HL-60 (cell line): ENCODE results near the gene GAS6.
"Not testable (repeated sequence)": the region's sequence is repeated elsewhere in the genome, so short reads cannot be mapped to it uniquely, and the experiment has no call there.

Experiments
- DNase-seq, 2 experiments: peaks; one replicate each; pipeline ENCODE4 v3.0.0-alpha.2; 2010 to 2020; ENCODE audit warnings: low read depth in 1 of 2, low spot score in 1 of 2
- H3K27ac ChIP-seq: fragments of 250-450 bp; sonication (Bioruptor Pico); replicated peaks from 2 replicates; pipeline ENCODE4 v1.5.1; 2020; ENCODE audit warnings: mild to moderate bottlenecking, moderate library complexity
- H3K27me3 ChIP-seq: fragments of 250-450 bp; sonication (Bioruptor Pico); 2 replicates; pipeline ENCODE4 v1.5.1; 2021; ENCODE audit warnings: mild to moderate bottlenecking, moderate library complexity; ENCODE audit not compliant: insufficient read depth, poor library complexity, severe bottlenecking
- H3K4me3 ChIP-seq: replicated peaks from 2 replicates; pipeline ENCODE4 v1.5.1; 2011; ENCODE audit warnings: mild to moderate bottlenecking, control low read depth, low read length; ENCODE audit not compliant: insufficient read depth
- CTCF ChIP-seq: IDR thresholded peaks from one replicate; pipeline ENCODE4 v1.5.1; 2011; ENCODE audit warnings: low read length, control low read depth, inconsistent platforms; ENCODE audit not compliant: insufficient read depth
- GABPA ChIP-seq: IDR thresholded peaks from 2 replicates; pipeline ENCODE4 v1.6.1; 2012; ENCODE audit warnings: low read depth
- POLR2AphosphoS5 ChIP-seq: IDR thresholded peaks from 2 replicates; pipeline ENCODE4 v1.6.1; 2012; ENCODE audit warnings: low read depth
- SPI1 ChIP-seq: IDR thresholded peaks from 2 replicates; pipeline ENCODE4 v1.6.1; 2012; ENCODE audit warnings: low read depth, mild to moderate bottlenecking, borderline replicate concordance
- TF ChIP-seq, protein P1 (sequence below): IDR thresholded peaks from 2 replicates; pipeline ENCODE4 v1.6.1; 2012; ENCODE audit warnings: low read depth; ENCODE audit not compliant: insufficient replicate concordance

GAS6 gene

DNA sequence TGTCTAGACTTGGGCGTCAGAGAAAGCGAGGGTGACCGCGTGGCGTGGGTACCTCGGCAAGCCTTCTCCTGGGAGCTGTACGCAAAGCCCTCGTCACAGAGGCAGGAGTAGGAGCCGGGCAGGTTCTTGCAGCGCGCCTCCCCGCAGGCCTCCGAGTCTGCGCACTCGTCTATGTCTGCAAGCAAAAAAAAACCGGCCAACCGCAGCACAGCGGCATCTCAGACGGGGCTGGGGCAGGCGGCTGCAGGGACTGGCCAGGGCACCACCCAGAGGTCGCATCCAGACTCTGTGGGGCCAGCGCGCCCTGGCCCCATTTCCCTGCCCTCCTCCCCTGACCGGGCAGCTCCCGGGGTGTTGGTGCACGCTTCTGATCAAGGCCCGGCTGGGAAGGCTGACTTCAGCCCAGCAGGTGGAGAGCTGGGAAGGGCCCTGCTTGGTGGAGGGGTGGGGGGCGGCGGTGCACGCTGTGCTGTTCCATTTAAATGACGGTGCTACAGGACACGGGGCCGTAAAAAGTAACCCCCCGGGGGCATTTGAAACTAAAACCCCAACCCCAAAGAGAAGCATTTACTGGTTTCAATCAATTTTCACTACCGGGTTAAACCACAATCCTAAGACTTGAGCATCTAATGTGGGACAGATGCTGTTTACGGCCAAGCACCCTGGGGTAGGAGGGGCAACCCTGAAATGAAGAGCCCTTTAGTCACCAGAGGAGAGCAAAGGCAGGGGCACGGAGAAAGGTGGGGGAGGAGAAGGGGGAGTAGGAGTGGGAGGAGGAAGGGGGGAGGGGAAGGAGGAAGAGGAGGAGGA is 28.2 kb downstream of the GAS6 start:
- no peak overlapping the region for H3K4me3 ChIP-seq
- no peak for DNase-seq
- no peak overlapping the region for H3K27ac ChIP-seq
- TF ChIP-seq POLR2AphosphoS5 (no peak), SPI1 (no peak), GABPA (no peak), CTCF (no peak)
- TF ChIP-seq, protein P1, sequence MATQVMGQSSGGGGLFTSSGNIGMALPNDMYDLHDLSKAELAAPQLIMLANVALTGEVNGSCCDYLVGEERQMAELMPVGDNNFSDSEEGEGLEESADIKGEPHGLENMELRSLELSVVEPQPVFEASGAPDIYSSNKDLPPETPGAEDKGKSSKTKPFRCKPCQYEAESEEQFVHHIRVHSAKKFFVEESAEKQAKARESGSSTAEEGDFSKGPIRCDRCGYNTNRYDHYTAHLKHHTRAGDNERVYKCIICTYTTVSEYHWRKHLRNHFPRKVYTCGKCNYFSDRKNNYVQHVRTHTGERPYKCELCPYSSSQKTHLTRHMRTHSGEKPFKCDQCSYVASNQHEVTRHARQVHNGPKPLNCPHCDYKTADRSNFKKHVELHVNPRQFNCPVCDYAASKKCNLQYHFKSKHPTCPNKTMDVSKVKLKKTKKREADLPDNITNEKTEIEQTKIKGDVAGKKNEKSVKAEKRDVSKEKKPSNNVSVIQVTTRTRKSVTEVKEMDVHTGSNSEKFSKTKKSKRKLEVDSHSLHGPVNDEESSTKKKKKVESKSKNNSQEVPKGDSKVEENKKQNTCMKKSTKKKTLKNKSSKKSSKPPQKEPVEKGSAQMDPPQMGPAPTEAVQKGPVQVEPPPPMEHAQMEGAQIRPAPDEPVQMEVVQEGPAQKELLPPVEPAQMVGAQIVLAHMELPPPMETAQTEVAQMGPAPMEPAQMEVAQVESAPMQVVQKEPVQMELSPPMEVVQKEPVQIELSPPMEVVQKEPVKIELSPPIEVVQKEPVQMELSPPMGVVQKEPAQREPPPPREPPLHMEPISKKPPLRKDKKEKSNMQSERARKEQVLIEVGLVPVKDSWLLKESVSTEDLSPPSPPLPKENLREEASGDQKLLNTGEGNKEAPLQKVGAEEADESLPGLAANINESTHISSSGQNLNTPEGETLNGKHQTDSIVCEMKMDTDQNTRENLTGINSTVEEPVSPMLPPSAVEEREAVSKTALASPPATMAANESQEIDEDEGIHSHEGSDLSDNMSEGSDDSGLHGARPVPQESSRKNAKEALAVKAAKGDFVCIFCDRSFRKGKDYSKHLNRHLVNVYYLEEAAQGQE: no peak
- H3K27me3 ChIP-seq: peaks cover 3% of the 10 kb centered on the region

GRCh38 chr13:113834496-113835200 is 29.2 kb downstream of the GAS6 start:
- TF ChIP-seq CTCF: no peak
- no peak for DNase-seq
- Histone ChIP-seq H3K27ac (no peak overlapping the region), H3K27me3 (peaks cover 3% of the 10 kb centered on the region), H3K4me3 (no peak overlapping the region)

GRCh38 chr13:113834006-113834405 is 29.9 kb downstream of the GAS6 start:
- H3K4me3 ChIP-seq, DNase-seq, H3K27ac ChIP-seq, H3K27me3 ChIP-seq: not testable (repeated sequence)

DNA sequence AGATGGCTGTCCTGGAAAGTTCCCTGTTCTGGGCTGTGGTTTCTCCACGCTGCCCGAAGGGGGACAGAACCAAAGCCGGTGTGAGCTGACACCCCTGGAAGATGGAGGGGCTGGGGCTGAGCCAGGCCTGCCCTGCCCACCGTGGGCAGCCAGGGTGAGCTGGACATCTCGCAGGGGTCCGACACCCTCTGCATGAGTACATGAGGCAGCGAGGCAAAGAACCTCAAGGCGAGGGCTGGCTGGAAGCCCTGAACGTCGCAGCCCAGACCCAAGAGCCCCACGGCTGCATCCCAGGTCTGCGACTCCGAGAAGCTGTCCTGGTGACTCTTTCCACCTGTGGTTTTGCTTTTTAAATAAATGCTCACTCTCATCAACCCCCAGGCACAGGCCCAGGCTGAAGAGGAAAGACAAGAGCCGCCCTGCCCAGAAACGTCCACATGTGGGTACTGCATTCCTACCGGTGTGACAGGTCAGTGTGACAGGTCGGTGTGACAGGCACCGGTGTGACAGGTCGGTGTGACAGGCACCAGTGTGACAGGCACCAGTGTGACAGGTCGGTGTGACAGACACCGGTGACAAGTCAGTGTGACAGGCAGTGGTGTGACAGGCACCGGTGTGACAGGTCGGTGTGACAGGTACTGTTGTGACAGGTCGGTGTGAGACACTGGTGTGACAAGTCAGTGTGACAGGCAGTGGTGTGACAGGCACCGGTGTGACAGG is 30.6 kb downstream of the GAS6 start:
- Histone ChIP-seq H3K4me3 (no peak overlapping the region), H3K27ac (no peak overlapping the region), H3K27me3 (peaks cover 3% of the 10 kb centered on the region)
- TF ChIP-seq GABPA: no peak
- no peak for TF ChIP-seq CTCF
- TF ChIP-seq, protein P1: no peak
- TF ChIP-seq SPI1: no peak
- TF ChIP-seq POLR2AphosphoS5: no peak
- DNase-seq: no peak
